C4-2B (cell line): ENCODE results near the gene PRTG.

Experiments
- H3K27ac ChIP-seq: fragments of 450-650 bp; 2 replicates; pipeline ENCODE4 v1.5.1; 2017
- CTCF ChIP-seq: fragments of 450-650 bp; conservative IDR thresholded peaks from 2 replicates; pipeline ENCODE4 v1.5.1; 2017; ENCODE audit warnings: mild to moderate bottlenecking
- ZFX ChIP-seq: fragments of 450-650 bp; IDR thresholded peaks from 2 replicates; pipeline ENCODE4 v1.6.1; 2017

Gene PRTG

GRCh38 chr15:55687792-55688191, 55.2 kb downstream of the PRTG start:
- H3K27ac ChIP-seq, result no peak overlapping the region
- TF ChIP-seq CTCF (no peak), ZFX (no peak)

GRCh38 chr15:55685286-55685685, 57.7 kb downstream of the PRTG start:
- no peak for TF ChIP-seq CTCF
- TF ChIP-seq ZFX, result no peak
- no peak overlapping the region for H3K27ac ChIP-seq

- H3K27ac ChIP-seq, result no peak overlapping the region
- TF ChIP-seq CTCF (no peak), ZFX (no peak)
Observed at GRCh38 chr15:55683376-55683775, 59.6 kb downstream of the PRTG start.

GRCh38 chr15:55681631-55682030, 61.3 kb downstream of the PRTG start:
- H3K27ac ChIP-seq, result no peak overlapping the region
- TF ChIP-seq ZFX, result no peak
- no peak for TF ChIP-seq CTCF

GRCh38 chr15:55676507-55676906, 66.4 kb downstream of the PRTG start:
- no peak for TF ChIP-seq CTCF
- no peak for TF ChIP-seq ZFX
- no peak overlapping the region for H3K27ac ChIP-seq

- TF ChIP-seq CTCF (no peak), ZFX (no peak)
- H3K27ac ChIP-seq, result no peak overlapping the region
Observed at GRCh38 chr15:55673287-55673686, 69.7 kb downstream of the PRTG start.

- no peak overlapping the region for H3K27ac ChIP-seq
- TF ChIP-seq ZFX (no peak), CTCF (no peak)
Observed at GRCh38 chr15:55669270-55669669, 73.7 kb downstream of the PRTG start.
